DOHH2 (cell line): ENCODE measurements around the gene CDIPT.
A peak's percentile ranks its signal among the peaks of the same experiment; 100 is the strongest.

Experiments used
- H3F3A ChIP-seq: fragments of 200-600 bp; sonication (generic), shearing (Covaris generic); 2 replicates; pipeline ENCODE4 v1.6.0; 2016; ENCODE audit warnings: antibody characterized with exemption, mild to moderate bottlenecking; ENCODE audit not compliant: control insufficient read depth, insufficient read depth
- H3K27ac ChIP-seq: fragments of 200-600 bp; sonication (generic); 2 replicates; pipeline ENCODE4 v1.5.1; 2014; ENCODE audit warnings: low read depth, mild to moderate bottlenecking, low read length, moderate library complexity
- H3K27me3 ChIP-seq: fragments of 200-600 bp; sonication (generic); 2 replicates; pipeline ENCODE4 v1.6.1; 2014; ENCODE audit warnings: mild to moderate bottlenecking, low read length, mixed read lengths; ENCODE audit not compliant: control insufficient read depth
- H3K36me3 ChIP-seq: fragments of 200-600 bp; sonication (generic); 2 replicates; pipeline ENCODE4 v1.6.1; 2014; ENCODE audit warnings: mild to moderate bottlenecking, low read length, moderate library complexity, mixed read lengths; ENCODE audit not compliant: control insufficient read depth
- H3K4me1 ChIP-seq: fragments of 200-600 bp; sonication (generic); 2 replicates; pipeline ENCODE4 v1.6.1; 2014; ENCODE audit warnings: mild to moderate bottlenecking, low read length, mixed read lengths; ENCODE audit not compliant: control insufficient read depth
- H3K4me2 ChIP-seq: fragments of 200-600 bp; sonication (generic); 2 replicates; pipeline ENCODE4 v1.6.0; 2014; ENCODE audit warnings: mild to moderate bottlenecking, low read length, moderate library complexity
- H3K4me3 ChIP-seq: fragments of 200-600 bp; sonication (generic); 2 replicates; pipeline ENCODE4 v1.5.1; 2014; ENCODE audit warnings: mild to moderate bottlenecking, low read length, mixed read lengths
- H3K79me2 ChIP-seq: fragments of 200-600 bp; sonication (generic); 2 replicates; pipeline ENCODE4 v1.6.1; 2014; ENCODE audit warnings: mild to moderate bottlenecking, low read length, mixed read lengths; ENCODE audit not compliant: control insufficient read depth
- H3K9me2 ChIP-seq: fragments of 200-600 bp; sonication (generic); replicated peaks from 2 replicates; pipeline ENCODE4 v1.6.1; 2014; ENCODE audit warnings: mild to moderate bottlenecking, low read length, mixed read lengths; ENCODE audit not compliant: control insufficient read depth
- H3K9me3 ChIP-seq: fragments of 200-600 bp; sonication (generic); 2 replicates; pipeline ENCODE4 v1.6.1; 2014; ENCODE audit warnings: antibody characterized with exemption, low read length, mixed read lengths; ENCODE audit not compliant: control insufficient read depth, insufficient read depth
- H4K20me1 ChIP-seq: fragments of 200-600 bp; sonication (generic); 2 replicates; pipeline ENCODE4 v1.6.0; 2014; ENCODE audit warnings: low read depth, mild to moderate bottlenecking, antibody characterized with exemption, low read length, moderate library complexity; ENCODE audit not compliant: control insufficient read depth, insufficient read depth
- EZH2phosphoT487 ChIP-seq: fragments of 200-600 bp; sonication (generic); IDR thresholded peaks from 2 replicates; pipeline ENCODE4 v1.6.1; 2017; ENCODE audit warnings: borderline replicate concordance, mild to moderate bottlenecking, antibody characterized with exemption, low read length, moderate library complexity, mixed read lengths
- TF ChIP-seq, protein P1 (sequence below): fragments of 200-600 bp; sonication (generic); IDR thresholded peaks from one replicate; pipeline ENCODE4 v1.5.1; 2014; ENCODE audit warnings: antibody characterized with exemption, mild to moderate bottlenecking, low read depth, low read length; ENCODE audit not compliant: poor library complexity, severe bottlenecking

The CDIPT gene

DNA sequence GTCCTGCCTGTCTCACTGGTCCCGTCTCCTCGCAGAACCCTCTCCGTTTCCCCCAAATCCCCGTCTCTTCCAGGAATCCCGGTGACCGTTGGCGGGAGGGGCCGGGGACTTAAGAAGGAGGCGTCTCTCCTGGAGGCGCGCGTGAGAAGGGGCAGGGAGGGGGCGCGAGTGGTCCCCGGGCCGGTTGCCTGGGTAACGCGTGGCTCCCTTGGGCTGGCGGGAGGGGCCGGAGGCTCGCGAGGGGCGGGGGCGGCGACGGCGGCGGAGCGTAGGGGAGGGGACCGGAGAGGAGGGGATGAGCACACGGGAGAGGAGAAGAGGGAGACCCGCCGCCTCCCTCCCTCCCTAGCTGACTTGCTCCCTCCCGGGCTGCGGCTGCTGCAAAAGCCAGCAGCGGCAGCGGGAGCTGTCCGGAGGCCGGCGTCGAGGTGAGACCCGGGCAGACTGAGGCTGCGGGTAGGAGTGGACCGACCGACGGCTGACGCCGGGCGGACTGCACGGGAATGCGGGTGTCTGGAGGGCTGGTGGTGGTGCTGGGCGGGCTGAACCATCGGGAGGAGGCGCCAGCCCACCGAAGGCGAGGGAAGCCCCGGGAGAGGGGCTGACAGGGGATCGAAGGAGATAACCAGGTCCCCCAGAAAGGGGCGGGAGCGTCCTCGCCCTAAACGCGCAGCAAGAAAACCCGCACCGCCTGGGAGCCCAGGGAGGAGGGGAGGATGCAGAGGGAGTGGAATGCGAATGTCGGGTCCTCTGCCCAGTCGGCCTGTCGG, 50.9 kb downstream of the CDIPT start, which contains the start of gene PRRT2:
PRRT2 (plus strand) TSS at position 298 of the 770 bp plus-strand sequence. CDS start 862 bp downstream, outside the sequence.
- H4K20me1 ChIP-seq: peaks cover 24% of the 10 kb centered on the region

DNA sequence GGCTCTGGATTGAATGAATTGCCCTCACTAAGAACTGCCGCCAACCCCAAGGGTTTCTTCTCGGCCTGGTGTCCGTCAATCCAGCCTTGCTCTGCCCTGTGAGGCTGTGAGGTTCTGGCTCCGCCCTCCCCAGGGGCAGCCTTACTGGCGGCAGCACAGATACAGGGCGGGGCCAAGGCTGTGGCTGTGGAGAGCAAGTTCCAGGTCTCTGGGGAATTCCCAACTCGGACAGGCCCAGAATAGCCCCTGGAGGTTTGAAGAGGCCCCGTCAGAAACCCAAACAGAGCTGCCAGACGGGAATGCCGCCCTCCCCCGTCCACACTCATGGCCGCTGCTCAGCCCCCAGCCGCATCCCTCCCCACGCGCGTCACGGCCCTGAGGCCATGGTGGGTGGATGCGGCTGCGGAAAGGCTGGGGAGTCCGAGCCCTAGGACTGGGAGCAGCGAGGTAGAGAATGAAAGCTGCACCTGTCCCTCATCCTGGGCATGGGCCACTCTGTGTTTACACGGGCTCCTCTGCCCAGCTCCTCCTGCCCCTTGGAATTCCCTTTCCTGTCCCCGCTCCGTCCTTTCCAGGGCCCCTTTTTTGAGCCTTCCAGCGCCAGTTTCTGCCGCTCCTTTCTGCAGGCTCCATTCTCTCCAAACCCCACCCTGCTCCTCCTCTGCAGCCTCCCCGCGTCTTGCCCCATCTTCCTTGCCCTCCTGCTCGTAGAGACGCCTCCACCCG, 51.7 kb downstream of the CDIPT start:
- H3K36me3 ChIP-seq: peaks cover 39% of the 10 kb centered on the region
- H4K20me1 ChIP-seq: peaks cover 24% of the 10 kb centered on the region
- H3K4me1 ChIP-seq: peaks cover 72% of the 10 kb centered on the region
- peaks cover 13% of the 10 kb centered on the region for H3F3A ChIP-seq
- peaks cover 28% of the 10 kb centered on the region for H3K79me2 ChIP-seq
- TF ChIP-seq EZH2phosphoT487: no peak
- TF ChIP-seq, protein P1, sequence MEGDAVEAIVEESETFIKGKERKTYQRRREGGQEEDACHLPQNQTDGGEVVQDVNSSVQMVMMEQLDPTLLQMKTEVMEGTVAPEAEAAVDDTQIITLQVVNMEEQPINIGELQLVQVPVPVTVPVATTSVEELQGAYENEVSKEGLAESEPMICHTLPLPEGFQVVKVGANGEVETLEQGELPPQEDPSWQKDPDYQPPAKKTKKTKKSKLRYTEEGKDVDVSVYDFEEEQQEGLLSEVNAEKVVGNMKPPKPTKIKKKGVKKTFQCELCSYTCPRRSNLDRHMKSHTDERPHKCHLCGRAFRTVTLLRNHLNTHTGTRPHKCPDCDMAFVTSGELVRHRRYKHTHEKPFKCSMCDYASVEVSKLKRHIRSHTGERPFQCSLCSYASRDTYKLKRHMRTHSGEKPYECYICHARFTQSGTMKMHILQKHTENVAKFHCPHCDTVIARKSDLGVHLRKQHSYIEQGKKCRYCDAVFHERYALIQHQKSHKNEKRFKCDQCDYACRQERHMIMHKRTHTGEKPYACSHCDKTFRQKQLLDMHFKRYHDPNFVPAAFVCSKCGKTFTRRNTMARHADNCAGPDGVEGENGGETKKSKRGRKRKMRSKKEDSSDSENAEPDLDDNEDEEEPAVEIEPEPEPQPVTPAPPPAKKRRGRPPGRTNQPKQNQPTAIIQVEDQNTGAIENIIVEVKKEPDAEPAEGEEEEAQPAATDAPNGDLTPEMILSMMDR: no peak
- H3K9me2 ChIP-seq: no peaks in the 10 kb centered on the region
- peak overlapping the region; percentile 97 for H3K4me3 ChIP-seq
- H3K9me3 ChIP-seq: no peaks in the 10 kb centered on the region
- no peaks in the 10 kb centered on the region for H3K27me3 ChIP-seq
- H3K4me2 ChIP-seq: peak overlapping the region; percentile 97
- peak overlapping the region; percentile 7; the same call in 1 of the 2 replicates for H3K27ac ChIP-seq

More for the DNA sequence above, 50.9 kb downstream of the CDIPT start, which contains the start of gene PRRT2:
- TF ChIP-seq, protein P1: no peak
- no peak for TF ChIP-seq EZH2phosphoT487
- Histone ChIP-seq H3K36me3 (peaks cover 45% of the 10 kb centered on the region), H3K27ac (peak within 1 kb of the TSS; percentile 7; the same call in 1 of the 2 replicates), H3K9me3 (no peaks in the 10 kb centered on the region), H3K79me2 (peaks cover 35% of the 10 kb centered on the region), H3K4me2 (peak within 1 kb of the TSS; percentile 97), H3K9me2 (no peaks in the 10 kb centered on the region), H3K4me1 (peaks cover 72% of the 10 kb centered on the region), H3F3A (peaks cover 13% of the 10 kb centered on the region), H3K27me3 (no peaks in the 10 kb centered on the region), H3K4me3 (peak within 1 kb of the TSS; percentile 97)

GRCh38 chr16:29810699-29811169, 52.3 kb downstream of the CDIPT start:
- Histone ChIP-seq H3K27ac (peak overlapping the region; percentile 7; the same call in 1 of the 2 replicates), H3K79me2 (peaks cover 28% of the 10 kb centered on the region), H3K4me1 (peaks cover 72% of the 10 kb centered on the region), H4K20me1 (peaks cover 24% of the 10 kb centered on the region), H3F3A (peaks cover 13% of the 10 kb centered on the region), H3K9me3 (no peaks in the 10 kb centered on the region), H3K4me2 (peak overlapping the region; percentile 97), H3K27me3 (no peaks in the 10 kb centered on the region), H3K4me3 (peak overlapping the region; percentile 97), H3K36me3 (peaks cover 38% of the 10 kb centered on the region), H3K9me2 (no peaks in the 10 kb centered on the region)
- TF ChIP-seq, protein P1: no peak
- TF ChIP-seq EZH2phosphoT487: no peak
